Nephron progenitor cell (in vitro differentiated cells): ENCODE measurements around the gene OPRM1.
"Not testable (repeated sequence)": the region's sequence is repeated elsewhere in the genome, so short reads cannot be mapped to it uniquely, and the experiment has no call there.

ENCODE experiments used
- DNase-seq: peaks from one replicate; pipeline ENCODE4 v3.0.0; 2021
- H3K27ac Mint-ChIP-seq: 2 replicates; pipeline ENCODE4 v1.8.0; 2021; ENCODE audit warnings: mild to moderate bottlenecking, moderate library complexity, mixed read lengths
- H3K27me3 Mint-ChIP-seq: 2 replicates; pipeline ENCODE4 v1.8.0; 2021; ENCODE audit warnings: mild to moderate bottlenecking, low read depth, mixed read lengths; ENCODE audit not compliant: poor library complexity
- H3K36me3 Mint-ChIP-seq: 2 replicates; pipeline ENCODE4 v1.8.0; 2021; ENCODE audit warnings: low read depth, mixed read lengths
- H3K4me1 Mint-ChIP-seq: 2 replicates; pipeline ENCODE4 v1.8.0; 2021; ENCODE audit warnings: mixed read lengths
- H3K4me3 Mint-ChIP-seq: 2 replicates; pipeline ENCODE4 v1.8.0; 2021; ENCODE audit warnings: mild to moderate bottlenecking, moderate library complexity, mixed read lengths
- H3K9me3 Mint-ChIP-seq: 2 replicates; pipeline ENCODE4 v1.8.0; 2021; ENCODE audit warnings: mild to moderate bottlenecking, moderate library complexity, mixed read lengths
- CTCF ChIP-seq: fragments of 200-600 bp; sonication (generic); IDR thresholded peaks from 2 replicates; pipeline ENCODE4 v1.5.0; 2021; ENCODE audit warnings: antibody characterized with exemption

OPRM1 gene

GRCh38 chr6:154238831-154239230, 199.8 kb downstream of the OPRM1 start:
- Mint-ChIP-seq H3K4me3 (no peak overlapping the region), H3K27me3 (peaks cover 3% of the 10 kb centered on the region), H3K36me3 (no peaks in the 10 kb centered on the region), H3K4me1 (peaks cover 40% of the 10 kb centered on the region), H3K27ac (no peak overlapping the region), H3K9me3 (no peaks in the 10 kb centered on the region)
- DNase-seq: no peak
- TF ChIP-seq CTCF: no peak

- Mint-ChIP-seq H3K4me3 (no peak overlapping the region), H3K36me3 (no peaks in the 10 kb centered on the region), H3K27ac (no peak overlapping the region), H3K4me1 (peaks cover 40% of the 10 kb centered on the region), H3K9me3 (no peaks in the 10 kb centered on the region), H3K27me3 (peaks cover 3% of the 10 kb centered on the region)
- DNase-seq: no peak
- TF ChIP-seq CTCF: no peak
Observed at GRCh38 chr6:154239392-154239791, 200.4 kb downstream of the OPRM1 start.

- not testable (repeated sequence) for DNase-seq, H3K4me3 Mint-ChIP-seq, H3K27ac Mint-ChIP-seq, H3K27me3 Mint-ChIP-seq, H3K36me3 Mint-ChIP-seq, H3K9me3 Mint-ChIP-seq
- peaks cover 45% of the 10 kb centered on the region for H3K4me1 Mint-ChIP-seq
Observed at GRCh38 chr6:154241061-154241460, 202.0 kb downstream of the OPRM1 start.

- peaks cover 45% of the 10 kb centered on the region for H3K4me1 Mint-ChIP-seq
- peaks cover 3% of the 10 kb centered on the region for H3K27me3 Mint-ChIP-seq
- H3K27ac Mint-ChIP-seq: no peak overlapping the region
- no peak overlapping the region for H3K4me3 Mint-ChIP-seq
- no peaks in the 10 kb centered on the region for H3K36me3 Mint-ChIP-seq
- no peaks in the 10 kb centered on the region for H3K9me3 Mint-ChIP-seq
- no peak for DNase-seq
- TF ChIP-seq CTCF: no peak
Observed at GRCh38 chr6:154241581-154241980, 202.5 kb downstream of the OPRM1 start.

DNA sequence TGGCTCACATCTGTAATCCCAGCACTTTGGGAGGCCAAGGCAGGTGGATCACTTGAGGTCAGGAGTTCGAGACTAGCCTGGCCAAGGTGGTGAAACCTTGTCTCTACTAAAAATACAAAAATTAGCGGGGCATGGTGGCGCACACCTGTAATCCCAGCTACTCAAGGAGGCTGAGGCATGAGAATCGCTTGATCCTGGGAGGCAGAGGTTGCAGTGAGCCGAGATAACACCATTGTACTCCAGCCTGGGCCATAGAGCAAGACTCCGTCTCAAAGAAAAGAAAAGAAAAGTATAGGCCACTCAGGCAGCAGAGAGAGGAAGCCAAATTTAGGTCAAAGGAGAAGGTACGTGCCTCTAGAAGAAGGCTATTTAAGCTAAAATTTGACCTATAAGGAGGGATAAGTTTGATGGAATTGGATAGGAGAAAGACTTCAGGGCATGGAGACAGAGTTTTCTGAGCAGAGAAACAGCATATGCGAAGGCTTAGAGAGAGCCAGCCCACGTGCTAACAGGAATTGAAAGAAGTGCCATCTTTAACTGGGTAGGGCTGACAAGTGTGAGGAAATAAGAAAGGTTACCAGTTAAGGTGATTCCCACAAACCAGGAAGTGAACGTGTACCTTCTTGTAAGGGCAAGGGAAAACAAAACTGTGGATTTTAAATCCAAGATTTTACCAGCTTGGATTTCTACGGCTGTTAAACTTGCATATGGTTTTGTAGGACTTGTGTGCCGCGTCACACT, 203.7 kb downstream of the OPRM1 start:
- Mint-ChIP-seq H3K4me3 (no peak overlapping the region), H3K9me3 (no peaks in the 10 kb centered on the region), H3K27me3 (peaks cover 3% of the 10 kb centered on the region), H3K4me1 (peaks cover 48% of the 10 kb centered on the region), H3K27ac (peak overlapping the region; percentile 71), H3K36me3 (no peaks in the 10 kb centered on the region)
- TF ChIP-seq CTCF: no peak
- no peak for DNase-seq

DNA sequence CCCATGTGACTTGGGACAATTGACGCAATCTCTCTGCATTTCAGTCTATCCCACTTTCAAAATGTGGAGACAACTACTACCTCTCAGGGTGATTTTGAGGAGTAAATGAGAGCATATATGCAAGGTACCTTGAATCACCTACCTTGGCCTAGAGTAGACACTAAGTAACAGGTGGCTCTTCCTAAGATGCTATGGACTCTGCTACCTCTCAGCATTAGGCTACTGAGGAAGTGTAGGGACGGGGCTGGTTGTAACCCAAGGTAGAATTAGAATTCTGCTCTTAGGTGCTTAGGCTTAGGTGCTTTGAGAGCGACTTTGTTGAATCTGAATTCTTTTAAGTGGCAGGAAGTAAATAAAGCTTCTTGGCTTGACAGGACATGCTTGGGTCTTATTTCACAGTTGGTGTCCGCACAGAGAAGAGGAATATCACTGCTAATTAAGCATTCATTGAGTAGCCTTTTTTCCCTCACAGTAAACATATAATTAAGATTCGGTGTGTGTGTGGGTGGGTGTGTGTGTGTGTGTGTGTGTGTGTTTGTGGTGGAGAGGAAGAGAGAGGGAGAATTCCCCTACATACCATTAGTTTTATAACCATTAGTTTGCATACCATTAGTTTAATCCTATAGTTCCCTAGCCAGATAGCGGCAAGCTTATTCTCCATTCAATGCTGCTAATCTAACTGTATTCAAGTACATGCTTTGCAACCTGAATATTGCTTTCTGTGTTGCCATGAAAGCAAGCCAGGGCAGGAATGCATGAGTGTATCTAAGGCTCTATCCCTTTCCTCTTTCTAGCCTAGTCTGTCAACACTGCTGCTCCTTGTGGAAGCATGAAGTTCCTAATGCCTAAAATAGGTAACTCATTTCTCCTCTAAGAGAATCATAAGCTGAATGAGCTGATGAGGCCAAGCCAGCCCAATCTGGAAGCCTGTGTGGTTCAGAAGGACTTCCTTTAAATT, 205.0 kb downstream of the OPRM1 start:
- Mint-ChIP-seq H3K36me3 (no peaks in the 10 kb centered on the region), H3K4me3 (no peak overlapping the region), H3K27me3 (peaks cover 3% of the 10 kb centered on the region), H3K4me1 (peaks cover 58% of the 10 kb centered on the region), H3K27ac (peak overlapping the region; percentile 30), H3K9me3 (no peaks in the 10 kb centered on the region)
- no peak for TF ChIP-seq CTCF
- DNase-seq: no peak
